Medulla oblongata (tissue), 1 donor: ENCODE measurements around the gene WDR45B.

Source experiments
- DNase-seq: peaks from one replicate; pipeline ENCODE4 v3.0.0-alpha.2; 2015; ENCODE audit errors: extremely low spot score

WDR45B gene

DNA sequence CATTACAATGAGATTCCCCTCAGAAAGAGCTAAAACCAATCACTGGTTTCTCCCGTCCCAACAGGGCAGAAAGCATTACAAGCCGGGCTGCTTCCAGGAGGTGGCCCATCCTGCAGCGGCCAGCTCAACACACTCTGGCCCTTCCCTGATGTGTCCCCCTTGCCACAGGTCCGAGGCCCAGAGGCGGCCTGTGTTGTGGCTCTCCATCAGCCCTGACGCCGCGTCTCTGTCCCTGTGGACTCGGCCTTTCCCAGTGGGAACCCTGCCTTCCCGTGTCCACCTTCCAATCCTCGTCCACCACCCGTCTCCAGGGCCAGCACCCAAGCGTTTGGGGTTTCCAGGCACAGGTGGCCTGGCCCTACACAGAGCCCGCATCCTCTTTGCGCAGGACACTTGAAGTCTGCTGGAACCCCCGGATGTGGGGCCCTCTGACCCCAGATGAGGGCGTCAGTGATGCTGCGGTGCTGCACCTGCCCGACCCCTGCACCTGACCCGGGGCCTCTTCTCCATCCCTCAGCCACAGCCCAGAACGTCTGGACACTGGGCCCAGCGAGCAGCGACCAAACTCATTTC is 29.2 kb upstream of the WDR45B start:
- DNase-seq: no peak

DNA sequence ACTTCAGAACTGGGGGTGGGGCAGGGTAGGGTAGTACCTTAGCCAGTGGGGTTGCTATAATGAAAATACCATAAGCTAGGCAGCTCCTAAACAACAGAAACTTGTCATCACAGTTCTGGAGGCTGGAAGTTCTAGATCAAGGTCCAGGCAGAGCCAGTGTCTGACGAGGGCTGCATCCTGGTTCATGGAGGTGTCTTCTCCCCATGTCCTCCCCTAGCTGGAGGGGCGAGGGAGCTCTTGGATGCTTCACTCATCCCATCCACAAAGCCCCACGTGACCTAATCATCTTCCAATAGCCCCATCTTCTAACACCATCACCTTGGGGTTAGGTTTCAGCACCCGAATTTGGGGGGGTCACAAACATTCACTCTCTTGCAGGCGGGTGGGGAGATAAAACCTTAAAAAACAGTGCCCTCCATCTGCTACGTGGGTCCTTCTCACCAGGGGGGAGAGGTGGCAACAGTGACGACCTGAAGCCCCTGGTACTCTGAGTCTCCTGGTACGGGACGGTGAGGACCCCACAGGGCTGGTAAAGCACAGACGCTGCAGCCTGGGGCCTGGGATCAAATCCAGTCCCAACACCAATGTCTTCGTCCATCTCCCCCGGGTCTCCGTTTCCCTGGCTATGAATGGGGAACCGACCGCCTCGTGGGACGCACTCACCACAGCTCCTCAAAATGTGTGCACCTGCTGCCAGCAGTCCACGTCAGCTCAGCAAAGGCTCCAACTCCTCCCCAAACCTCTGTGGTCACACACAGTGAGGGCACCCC is 27.4 kb upstream of the WDR45B start:
- DNase-seq: no peak

DNA sequence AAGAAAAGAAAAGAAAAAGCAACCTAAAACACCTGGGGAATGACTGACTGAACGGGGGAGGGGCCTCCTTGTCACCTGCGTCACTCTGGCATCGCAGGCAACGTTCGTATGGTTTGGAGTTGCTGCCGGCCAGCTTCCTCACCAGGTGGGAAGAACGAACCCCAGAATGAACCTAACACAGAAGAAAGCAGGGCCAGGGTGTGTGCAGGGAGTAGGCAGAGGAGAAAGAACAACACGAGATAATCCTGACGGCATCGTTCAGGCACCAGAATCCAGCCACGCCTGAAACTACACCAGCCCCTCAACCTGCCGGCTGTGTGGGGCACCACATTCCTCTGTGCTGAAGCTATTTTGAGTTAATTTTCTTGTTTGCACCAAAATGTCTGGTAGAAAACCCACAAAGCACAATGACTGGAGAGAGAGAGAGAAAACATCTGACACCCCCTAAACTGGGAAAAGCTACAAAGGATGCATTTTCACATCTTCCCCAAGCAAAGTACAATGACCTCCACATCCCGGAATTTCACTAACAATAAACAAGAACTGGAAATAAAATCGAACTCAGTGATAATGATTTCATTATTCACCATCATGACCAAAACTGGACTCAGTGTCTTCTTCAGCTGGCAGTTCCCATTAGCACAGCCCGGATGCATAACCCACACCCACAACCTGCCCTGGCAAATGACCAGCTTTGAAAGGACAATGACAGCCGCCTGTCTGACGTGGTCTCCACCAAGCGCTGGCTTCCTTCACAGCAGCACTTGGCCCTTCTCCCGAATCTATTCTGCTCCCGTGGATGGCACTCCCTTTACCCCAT is 26.6 kb upstream of the WDR45B start:
- peak; percentile 86 for DNase-seq

DNA sequence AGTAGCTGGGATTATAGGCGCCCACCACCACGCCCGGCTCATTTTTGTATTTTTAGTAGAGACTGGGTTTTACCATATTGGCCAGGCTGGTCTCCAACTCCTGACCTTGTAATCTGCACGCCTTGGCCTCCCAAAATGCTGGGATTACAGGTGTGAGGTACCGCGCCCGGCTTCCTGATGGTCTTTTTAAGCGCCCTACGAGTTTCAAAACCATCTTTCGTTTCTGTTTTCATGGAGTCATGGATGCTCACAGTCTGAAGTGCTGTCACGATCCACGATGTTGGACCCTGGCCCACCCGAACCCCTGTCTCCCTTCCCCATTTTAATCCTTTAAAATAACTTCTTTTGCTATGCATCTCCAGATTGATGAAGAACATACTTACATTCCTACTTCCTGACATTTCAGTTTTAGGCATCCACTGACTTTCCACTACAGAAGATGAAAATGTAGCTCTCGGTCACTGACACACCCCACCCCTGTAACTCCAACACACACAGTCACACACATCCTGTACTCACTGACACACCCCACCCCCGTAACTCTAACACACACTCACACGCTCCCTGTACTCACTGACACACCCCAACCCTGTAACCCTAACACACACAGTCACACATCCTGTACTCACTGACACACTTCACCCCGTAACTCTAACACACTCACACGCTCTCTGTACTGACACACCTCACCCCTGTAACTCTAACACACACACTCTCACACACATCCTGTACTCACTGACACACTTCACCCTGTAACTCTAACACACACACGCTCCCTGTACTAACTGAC is 22.6 kb upstream of the WDR45B start:
- DNase-seq: no peak

DNA sequence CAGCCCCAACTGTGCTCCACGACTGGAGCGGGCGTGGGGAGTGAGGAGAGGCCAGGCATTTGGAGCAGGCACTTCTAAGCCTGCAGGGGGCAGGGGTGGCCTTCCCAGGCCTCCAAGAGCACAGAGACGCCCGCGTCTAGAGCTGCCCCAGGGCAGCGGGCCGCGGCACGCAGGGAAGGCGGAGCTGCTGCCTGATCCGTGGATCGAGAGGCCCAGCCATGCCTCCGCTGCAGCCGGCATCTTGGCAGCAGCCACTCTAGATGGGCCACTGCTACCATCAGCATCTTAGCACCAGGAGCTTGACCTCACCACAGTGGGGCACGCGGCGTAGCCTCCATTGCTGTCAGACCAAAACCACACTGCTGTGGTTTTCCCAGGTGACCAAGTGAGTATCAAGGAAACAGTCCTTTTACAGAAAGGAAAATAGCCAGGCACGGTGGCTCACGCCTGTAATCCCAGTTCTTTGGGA is 20.4 kb upstream of the WDR45B start:
- peak; percentile 89 for DNase-seq

DNA sequence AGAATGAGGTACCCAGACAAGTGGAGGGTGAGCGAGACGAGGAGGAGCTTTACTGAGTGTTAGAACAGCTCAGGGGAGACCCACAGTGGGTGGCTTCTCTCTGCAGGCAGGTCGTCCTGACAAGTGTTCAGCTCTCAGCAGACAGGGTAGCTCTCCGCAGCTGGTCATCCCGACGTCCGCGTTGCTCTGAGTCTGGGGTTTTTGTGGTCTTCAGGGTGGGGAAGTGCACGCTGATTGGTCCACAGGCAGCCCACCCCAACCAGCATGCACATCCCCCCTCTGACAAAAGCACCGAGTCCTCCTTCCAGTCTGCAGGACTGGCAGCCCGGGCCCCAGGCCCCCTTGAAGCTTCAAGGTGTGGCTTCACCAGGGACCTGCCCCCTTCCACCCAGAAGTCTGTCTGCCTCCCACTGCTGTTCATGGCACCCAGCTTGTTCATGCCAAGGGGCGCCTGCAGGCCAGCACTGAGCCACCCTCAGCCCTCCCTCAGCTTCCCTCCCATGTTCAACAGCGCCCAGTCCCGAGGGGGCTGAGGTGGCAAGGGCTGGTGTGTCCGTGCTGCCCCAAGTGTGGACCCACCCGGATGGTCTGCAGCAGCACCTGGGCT is 19.9 kb upstream of the WDR45B start:
- no peak for DNase-seq

DNA sequence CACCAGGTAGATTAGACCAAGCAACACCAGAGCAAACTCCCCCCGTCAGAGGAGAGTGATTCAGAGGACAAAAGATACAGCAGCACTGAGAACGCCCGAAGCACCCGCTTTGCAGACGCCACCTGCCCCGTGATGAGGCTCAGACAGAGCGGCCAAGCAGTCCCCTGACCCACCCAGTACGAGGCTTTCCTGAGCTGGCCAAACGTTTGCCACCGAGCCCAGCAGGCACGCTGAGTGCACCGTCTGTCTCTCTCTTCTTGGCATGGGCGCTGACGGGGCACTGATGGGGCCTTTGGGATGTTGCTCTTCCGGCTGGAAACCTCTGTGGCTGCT is 19.4 kb upstream of the WDR45B start:
- no peak for DNase-seq

DNA sequence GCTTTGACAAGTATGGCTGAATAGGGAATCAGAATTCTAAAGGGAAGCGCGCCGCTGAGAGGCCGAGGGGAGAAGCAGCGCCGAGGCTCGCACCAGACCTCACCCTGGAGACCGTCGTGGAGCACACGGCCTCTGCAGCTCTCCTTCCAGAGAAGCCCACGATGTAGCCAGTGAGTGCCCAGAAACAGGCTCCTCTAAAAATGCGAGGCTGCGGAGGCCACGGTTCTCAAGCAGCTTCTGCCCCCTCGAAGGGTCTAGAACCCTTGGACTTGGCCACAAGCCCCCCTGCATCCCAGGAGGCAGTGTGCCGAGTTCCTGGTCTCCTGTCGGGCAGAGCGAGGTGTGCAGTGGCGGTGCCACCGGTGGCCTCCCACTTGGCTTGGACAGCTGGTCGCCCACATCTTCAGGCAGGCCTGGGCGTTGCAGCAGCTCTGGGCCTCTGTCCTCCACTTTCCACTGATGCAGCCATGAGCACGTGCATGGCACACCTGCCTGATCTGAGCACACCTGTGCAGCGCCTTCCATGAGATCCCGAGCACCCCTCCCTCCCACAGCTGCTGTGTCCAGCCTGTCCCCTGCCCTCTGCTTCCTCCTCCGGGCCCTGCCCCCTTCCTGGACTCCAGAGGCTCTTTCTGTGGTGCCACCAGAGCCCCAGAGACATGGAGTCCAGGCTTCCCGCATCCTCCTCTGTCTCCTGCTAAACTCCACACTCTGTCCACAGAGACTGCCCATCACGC is 18.9 kb upstream of the WDR45B start:
- DNase-seq: no peak

DNA sequence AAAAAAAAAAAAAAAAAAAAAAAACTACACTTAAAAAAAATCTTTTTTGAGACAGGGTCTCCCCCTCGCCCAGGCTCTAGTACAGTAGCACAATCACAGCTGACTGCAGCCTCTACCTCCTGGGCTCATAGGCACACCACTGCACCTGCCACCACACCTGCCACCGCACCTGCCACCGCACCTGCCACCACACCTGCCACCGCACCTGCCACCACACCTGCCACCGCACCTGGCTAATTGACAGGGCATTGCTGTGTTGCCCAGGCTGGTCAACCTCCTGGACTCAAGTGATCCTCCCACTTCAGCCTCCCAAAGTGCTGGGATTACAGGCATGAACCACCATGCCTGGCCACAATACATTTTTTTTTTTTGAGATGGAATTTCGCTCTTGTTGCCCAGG is 17.6 kb upstream of the WDR45B start:
- no peak for DNase-seq

DNA sequence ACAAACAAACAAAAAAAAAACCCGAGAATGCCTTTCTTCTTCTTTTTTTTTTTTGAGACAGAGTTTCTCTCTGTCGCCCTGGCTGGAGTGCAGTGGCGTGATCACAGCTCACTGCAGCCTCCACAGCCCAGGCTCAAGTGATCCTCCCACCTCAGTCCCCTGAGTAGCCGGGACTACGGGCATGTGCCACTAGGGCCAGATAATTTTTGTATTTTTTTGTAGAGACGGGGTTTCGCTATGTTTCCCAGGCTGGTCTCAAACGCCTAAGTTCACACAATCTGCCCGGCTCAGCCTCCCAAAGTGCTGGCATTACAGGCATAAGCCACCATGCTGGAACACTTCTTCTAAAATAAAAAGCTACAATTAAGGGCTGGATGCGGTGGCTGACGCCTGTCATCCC is 17.0 kb upstream of the WDR45B start:
- DNase-seq: no peak

DNA sequence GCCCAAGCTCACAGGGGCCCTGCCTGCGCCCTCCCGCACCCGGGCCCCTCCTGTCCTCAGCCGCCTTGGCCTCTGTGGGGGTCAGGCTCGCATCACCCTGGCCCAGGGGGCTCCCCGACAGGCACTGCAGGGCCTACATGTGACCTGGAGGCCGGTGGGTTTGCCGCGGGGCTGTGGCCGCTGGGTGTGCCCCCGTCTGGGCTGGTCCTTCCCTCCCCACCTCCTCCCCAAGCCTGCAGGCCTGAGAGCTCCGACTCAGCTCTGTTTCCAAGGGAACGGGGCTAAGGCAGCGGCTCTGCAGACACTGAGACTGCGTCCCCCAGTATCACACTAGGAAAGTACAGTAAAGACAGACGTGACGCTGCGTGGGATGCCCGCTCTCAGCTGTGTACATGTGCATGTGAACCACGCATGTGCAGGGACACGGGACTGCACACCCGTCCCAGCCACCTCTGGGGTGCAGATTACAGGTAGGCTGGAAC is 16.5 kb upstream of the WDR45B start:
- DNase-seq: no peak

DNA sequence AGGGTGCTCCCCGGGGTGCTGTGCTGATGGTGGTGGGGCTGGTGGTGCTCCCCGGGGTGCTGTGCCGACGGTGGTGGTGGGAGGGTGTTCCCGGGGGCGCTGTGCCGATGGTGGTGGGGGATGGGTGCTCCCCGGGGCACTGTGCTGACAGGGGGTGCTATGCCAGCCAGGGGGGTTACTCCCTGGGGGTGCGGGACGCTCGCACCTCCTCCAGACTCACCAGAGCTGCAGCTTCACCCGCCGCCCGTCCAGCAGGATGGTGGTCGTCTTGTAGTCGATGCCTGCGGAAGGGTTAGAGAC is 16.0 kb upstream of the WDR45B start:
- no peak for DNase-seq

DNA sequence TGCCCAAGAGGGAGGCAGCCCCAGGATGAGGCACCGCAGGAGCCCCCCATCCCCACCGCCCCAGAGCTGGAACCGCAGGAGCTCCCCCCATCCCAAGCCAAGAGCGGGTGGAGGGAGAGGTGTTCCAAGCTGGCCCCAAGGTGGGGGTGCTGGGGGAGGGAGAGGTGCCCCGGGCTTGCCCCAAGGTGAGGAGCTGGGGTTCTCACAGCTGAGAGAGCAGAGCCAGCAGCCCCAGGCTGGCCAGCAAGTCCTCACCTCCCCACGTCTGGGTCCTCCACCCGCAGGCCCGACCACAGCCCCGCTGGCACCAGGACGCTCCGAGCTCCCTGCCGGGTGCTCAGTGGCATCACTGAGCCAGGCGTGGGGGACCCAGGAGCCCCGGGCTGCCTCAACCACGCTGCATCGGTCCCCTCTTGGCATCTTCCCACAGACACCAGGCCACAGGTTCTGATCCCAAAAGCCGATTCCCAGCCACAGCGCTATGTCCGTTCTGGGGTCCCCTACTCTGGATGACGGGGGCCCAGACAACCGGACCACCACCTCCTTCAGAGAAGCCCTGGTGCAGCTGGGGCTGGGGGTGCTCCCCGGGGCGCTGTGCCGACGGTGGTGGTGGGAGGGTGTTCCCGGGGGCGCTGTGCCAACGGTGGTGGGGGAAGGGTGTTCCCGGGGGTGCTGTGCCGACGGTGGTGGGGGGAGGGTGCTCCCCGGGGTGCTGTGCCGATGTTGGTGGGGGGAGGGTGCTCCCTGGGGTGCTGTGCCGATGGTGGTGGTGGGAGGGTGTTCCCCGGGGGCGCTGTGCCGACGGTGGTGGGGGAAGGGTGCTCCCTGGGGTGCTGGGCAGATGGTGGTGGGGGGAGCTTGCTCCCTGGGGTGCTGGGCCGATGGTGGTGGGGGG is 15.4 kb upstream of the WDR45B start:
- no peak for DNase-seq

DNA sequence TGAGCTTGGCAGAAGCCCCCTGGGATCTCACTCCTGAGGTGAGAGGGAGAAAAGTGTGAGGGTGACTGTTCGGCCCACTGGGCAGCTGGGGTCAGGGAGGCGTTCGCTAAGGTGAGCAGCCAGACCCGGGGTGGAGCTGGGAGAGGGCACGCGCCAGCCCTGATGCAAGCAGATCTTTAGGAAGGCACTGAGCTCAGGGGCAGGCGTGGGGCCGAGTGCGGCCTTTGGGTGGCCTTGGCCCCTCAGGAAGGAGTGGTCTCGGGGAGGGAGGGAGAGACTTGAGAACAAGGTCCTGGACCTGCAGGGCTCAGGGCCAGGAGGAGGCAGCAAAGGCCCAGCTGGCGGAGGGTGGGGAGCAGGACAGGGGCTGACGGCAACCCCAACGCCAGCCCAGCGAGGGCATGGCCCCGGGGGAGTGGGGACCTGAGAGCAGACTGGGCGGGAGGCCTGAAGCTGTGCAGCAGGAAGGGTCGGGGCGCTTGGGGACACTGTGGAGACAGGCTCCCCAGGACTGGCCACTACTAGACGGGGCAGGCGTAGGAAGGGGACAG is 14.5 kb upstream of the WDR45B start:
- DNase-seq: no peak

DNA sequence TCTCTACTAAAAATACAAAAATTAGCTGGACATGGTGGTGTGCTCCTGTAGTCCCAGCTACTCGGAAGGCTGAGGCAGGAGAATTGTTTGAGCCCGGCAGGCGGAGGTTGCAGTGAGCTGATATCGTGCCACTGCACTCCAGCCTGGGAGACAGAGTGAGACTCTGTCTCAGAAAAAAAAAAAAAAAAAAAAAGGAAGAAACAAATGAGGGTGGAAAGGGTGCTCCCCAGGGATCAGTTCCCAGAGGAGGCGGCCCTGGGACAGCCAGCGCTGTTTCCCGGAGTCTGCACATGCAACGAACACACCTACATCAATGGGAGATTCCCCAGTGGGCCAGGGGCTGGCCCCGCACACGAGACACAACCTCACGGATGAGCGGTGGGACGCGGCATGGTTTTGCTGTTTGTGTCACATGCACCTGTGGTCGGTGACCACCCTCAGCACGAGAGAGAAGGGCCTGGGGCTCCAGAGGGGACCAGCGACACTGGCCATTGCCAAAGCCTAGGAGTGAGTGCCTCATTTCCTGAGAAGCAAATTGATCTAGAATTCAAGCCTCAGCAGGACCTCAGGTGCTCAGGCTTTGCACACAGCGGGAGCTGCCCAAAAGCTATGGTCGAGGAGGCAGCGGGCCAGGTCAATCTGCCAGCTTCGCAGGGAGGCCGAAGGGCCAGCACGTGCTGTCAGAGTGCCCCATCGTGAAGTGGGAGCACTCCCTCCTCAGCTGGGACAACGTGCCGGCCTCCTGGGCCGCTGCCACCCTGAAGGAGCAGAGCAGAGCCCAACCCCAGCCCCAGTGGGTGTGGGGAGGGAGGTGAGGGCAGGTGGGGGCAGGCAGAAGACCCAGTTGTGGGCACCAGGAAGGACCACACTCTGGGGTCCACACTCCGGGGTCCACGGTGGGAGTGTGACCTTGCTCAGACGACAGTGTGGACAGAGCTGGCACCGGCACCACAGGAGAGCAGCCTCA is 13.8 kb upstream of the WDR45B start:
- no peak for DNase-seq

DNA sequence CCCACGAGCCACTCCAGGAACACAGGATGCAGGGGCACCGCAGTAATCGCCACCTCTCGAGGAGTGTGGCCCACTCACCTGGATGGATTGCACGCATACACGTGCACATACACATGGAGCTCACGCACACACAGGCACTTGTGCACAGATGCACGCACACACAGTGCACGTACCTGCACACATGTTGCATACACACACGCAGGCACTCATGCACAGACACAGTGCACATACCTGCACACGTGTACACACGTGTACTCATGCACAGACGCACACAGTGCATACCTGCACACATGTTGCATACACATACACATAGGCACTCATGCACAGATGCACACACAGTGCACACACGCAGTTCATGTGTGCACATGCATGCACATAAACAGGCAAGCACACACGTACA is 11.6 kb upstream of the WDR45B start:
- no peak for DNase-seq

DNA sequence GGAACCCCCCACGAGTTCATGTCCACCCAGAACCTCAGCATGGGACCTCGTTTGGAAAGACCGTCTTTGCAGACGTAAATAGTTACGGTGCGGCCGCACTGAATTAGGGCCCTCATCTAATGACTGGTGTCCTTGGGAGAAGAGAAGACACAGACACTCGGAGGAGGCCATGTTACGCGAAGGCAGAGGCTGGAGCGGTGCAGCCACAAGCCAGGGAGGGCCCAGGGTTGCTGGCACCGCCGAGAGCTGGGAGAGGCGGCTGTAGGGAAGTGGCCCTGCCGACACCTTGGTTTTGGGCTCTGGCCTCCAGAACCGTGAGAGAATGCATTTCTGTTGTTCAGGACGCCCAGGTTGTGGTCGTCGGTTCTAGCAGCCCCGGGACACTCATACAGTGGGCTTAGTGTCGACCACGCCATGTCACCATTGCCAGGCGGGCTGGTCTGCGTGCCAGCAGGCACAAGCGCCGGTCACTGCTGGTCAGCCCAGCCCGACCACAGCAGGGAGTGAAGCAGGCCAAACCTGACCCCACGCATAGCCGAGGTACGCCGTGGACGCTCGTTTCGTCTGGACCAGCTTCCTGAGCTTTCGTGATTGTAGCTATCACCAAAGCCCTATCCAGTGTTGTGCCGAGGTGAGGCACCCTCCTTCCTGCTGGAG is 10.7 kb upstream of the WDR45B start:
- no peak for DNase-seq

DNA sequence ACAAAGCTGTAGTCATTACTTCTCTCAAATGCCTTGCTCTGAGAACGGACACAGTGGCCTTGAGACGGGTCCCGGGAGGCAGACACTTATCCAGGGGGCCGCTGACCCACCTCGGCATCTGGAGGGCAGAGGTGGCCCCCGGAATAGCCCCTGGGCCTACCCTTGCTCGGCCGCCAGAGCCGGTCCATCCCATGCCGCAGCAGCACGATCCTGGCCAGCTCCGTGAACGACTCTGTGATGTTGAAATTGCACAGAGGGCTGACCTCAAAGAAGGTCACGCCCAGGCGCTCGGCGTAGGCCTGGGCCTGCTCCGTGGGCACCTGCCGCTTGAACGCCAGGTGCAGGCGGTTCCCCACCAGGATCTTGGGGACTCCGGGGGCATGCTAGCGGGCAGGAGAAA is 10.1 kb upstream of the WDR45B start:
- DNase-seq: no peak
